ENCODE results near the gene PPP1R11. TPM values are rescaled to one million over a fixed set of nuclear protein-coding genes. Genes with fewer than 3 reads are reported as not detected.

The PPP1R11 gene
- polyA plus RNA-seq, 3 donors: 49.3 to 107 (median 67.7) TPM

DNA sequence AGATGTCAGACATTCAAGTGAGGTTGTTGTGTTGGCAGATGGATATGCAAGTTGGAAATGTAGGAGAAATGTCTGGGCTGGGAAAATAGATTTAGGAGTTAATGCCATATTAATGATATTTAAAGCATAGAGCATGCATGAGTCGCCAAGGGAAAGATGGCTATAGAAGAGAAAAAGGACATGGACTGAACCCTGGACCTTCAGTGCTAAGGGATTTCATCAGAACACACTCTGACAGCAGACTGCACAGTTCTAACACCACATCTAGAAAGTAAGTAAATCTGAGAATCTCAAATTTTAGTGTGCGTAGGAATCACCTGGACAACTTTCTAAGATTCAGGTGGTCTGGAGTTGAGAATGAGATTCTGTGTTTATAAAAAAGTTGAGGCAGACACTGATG lies 23.3 kb upstream of the PPP1R11 start:
- TF ChIP-seq, protein P1, sequence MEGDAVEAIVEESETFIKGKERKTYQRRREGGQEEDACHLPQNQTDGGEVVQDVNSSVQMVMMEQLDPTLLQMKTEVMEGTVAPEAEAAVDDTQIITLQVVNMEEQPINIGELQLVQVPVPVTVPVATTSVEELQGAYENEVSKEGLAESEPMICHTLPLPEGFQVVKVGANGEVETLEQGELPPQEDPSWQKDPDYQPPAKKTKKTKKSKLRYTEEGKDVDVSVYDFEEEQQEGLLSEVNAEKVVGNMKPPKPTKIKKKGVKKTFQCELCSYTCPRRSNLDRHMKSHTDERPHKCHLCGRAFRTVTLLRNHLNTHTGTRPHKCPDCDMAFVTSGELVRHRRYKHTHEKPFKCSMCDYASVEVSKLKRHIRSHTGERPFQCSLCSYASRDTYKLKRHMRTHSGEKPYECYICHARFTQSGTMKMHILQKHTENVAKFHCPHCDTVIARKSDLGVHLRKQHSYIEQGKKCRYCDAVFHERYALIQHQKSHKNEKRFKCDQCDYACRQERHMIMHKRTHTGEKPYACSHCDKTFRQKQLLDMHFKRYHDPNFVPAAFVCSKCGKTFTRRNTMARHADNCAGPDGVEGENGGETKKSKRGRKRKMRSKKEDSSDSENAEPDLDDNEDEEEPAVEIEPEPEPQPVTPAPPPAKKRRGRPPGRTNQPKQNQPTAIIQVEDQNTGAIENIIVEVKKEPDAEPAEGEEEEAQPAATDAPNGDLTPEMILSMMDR (IDR thresholded peaks at IDR 0.05): no peak
- H3K27me3 Mint-ChIP-seq (ENCODE audit: low read depth in 3 of 3): no peaks in the 10 kb centered on the region
- DNase-seq: no peak
- Histone ChIP-seq H3K4me2 (replicated peaks; ENCODE audit: extremely low read depth, low read length, poor library complexity, severe bottlenecking) (no peak overlapping the region), H3K79me2 (ENCODE audit: insufficient read depth, low read length) (no peaks in the 10 kb centered on the region), H3K4me3 (replicated peaks in 1 of 3; ENCODE audit: low read depth in 2 of 3, low read length in 3 of 3) (no peak overlapping the region), H4K20me1 (ENCODE audit: insufficient read depth, low read length) (no peaks in the 10 kb centered on the region), H3K9ac (ENCODE audit: insufficient read depth, low read length, poor library complexity, severe bottlenecking) (no peak overlapping the region), H3K4me1 (ENCODE audit: control insufficient read depth in 1 of 2, insufficient read depth in 2 of 2, low read length in 2 of 2) (peaks cover 3 to 8% of the 10 kb centered on the region in 2 donors), H3K9me3 (replicated peaks in 1 of 2; ENCODE audit: control insufficient read depth in 1 of 2, insufficient read depth in 1 of 2, low read length in 2 of 2) (no peaks in the 10 kb centered on the region), H3K27me3 (ENCODE audit: control insufficient read depth in 2 of 2, insufficient read depth in 2 of 2, low read length in 2 of 2) (no peaks in the 10 kb centered on the region), H3K36me3 (replicated peaks in 1 of 2; ENCODE audit: control insufficient read depth in 1 of 2, insufficient read depth in 2 of 2, low read length in 2 of 2) (no peaks in the 10 kb centered on the region), H3K27ac (ENCODE audit: low read depth in 1 of 2, low read length in 2 of 2) (no peak overlapping the region), H2AFZ (ENCODE audit: insufficient read depth, low read depth, low read length, poor library complexity, severe bottlenecking) (no peak overlapping the region)
- no peak overlapping the region for H3K27ac Mint-ChIP-seq
- 100% methylated on average over 1 of the region's 2 CpGs for WGBS (ENCODE audit: insufficient coverage)
- peaks cover 9% of the 10 kb centered on the region for H3K4me1 Mint-ChIP-seq
- no peaks in the 10 kb centered on the region for H3K9me3 Mint-ChIP-seq
- peaks cover 0 to 6% of the 10 kb centered on the region in 2 donors for H3K36me3 Mint-ChIP-seq
- no peak overlapping the region for H3K4me3 Mint-ChIP-seq
- intact Hi-C loops (cut with micrococcal nuclease): no loop called here

DNA sequence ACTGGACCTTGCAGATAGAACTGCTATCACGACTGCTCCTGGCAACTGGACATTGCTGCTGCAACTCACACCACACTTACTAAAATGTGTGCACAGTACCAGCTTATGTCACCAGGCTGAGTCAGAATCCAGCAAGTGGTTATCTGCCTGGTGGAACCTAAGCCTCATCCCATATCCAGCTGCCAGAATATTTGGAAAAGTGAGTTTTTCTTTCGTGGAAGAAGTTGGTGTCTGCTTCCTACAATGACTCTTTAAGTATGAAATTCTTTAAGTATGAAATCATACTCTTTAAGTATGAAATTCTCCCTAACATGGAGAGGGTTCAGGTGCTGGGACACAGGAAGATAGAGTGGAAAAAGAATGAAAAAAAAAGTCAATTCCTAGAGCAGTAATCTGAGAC lies 22.4 kb upstream of the PPP1R11 start:
- no peak overlapping the region for H3K9ac ChIP-seq (ENCODE audit: insufficient read depth, low read length, poor library complexity, severe bottlenecking)
- H3K4me1 ChIP-seq (ENCODE audit: control insufficient read depth in 1 of 2, insufficient read depth in 2 of 2, low read length in 2 of 2): peaks cover 3 to 8% of the 10 kb centered on the region in 2 donors
- TF ChIP-seq, protein P1 (IDR thresholded peaks at IDR 0.05): no peak
- H2AFZ ChIP-seq (ENCODE audit: insufficient read depth, low read depth, low read length, poor library complexity, severe bottlenecking): no peak overlapping the region
- Mint-ChIP-seq H3K9me3 (no peaks in the 10 kb centered on the region), H3K4me1 (peaks cover 9% of the 10 kb centered on the region), H3K4me3 (no peak overlapping the region), H3K36me3 (peaks cover 0 to 6% of the 10 kb centered on the region in 2 donors), H3K27ac (peak overlapping the region in 1 of 7 donors; percentile 1), H3K27me3 (ENCODE audit: low read depth in 3 of 3) (no peaks in the 10 kb centered on the region)
- H3K4me2 ChIP-seq (replicated peaks; ENCODE audit: extremely low read depth, low read length, poor library complexity, severe bottlenecking): no peak overlapping the region
- intact Hi-C loops (cut with micrococcal nuclease): no loop called here
- H3K27ac ChIP-seq (ENCODE audit: low read depth in 1 of 2, low read length in 2 of 2): no peak overlapping the region
- H3K79me2 ChIP-seq (ENCODE audit: insufficient read depth, low read length): no peaks in the 10 kb centered on the region
- no peaks in the 10 kb centered on the region for H3K36me3 ChIP-seq (replicated peaks in 1 of 2; ENCODE audit: control insufficient read depth in 1 of 2, insufficient read depth in 2 of 2, low read length in 2 of 2)
- no peaks in the 10 kb centered on the region for H3K9me3 ChIP-seq (replicated peaks in 1 of 2; ENCODE audit: control insufficient read depth in 1 of 2, insufficient read depth in 1 of 2, low read length in 2 of 2)
- H3K4me3 ChIP-seq (replicated peaks in 1 of 3; ENCODE audit: low read depth in 2 of 3, low read length in 3 of 3): no peak overlapping the region
- no peaks in the 10 kb centered on the region for H4K20me1 ChIP-seq (ENCODE audit: insufficient read depth, low read length)
- DNase-seq: no peak
- WGBS (ENCODE audit: insufficient coverage): 92% methylated on average over 1 of the region's 2 CpGs
- no peaks in the 10 kb centered on the region for H3K27me3 ChIP-seq (ENCODE audit: control insufficient read depth in 2 of 2, insufficient read depth in 2 of 2, low read length in 2 of 2)
